Nephron progenitor cell (in vitro differentiated cells): ENCODE measurements around the gene TESK2.

Experiments used
- DNase-seq: peaks from one replicate; pipeline ENCODE4 v3.0.0; 2021
- H3K27ac Mint-ChIP-seq: 2 replicates; pipeline ENCODE4 v1.8.0; 2021; ENCODE audit warnings: mild to moderate bottlenecking, moderate library complexity, mixed read lengths
- H3K27me3 Mint-ChIP-seq: 2 replicates; pipeline ENCODE4 v1.8.0; 2021; ENCODE audit warnings: mild to moderate bottlenecking, low read depth, mixed read lengths; ENCODE audit not compliant: poor library complexity
- H3K36me3 Mint-ChIP-seq: 2 replicates; pipeline ENCODE4 v1.8.0; 2021; ENCODE audit warnings: low read depth, mixed read lengths
- H3K4me1 Mint-ChIP-seq: 2 replicates; pipeline ENCODE4 v1.8.0; 2021; ENCODE audit warnings: mixed read lengths
- H3K4me3 Mint-ChIP-seq: 2 replicates; pipeline ENCODE4 v1.8.0; 2021; ENCODE audit warnings: mild to moderate bottlenecking, moderate library complexity, mixed read lengths
- H3K9me3 Mint-ChIP-seq: 2 replicates; pipeline ENCODE4 v1.8.0; 2021; ENCODE audit warnings: mild to moderate bottlenecking, moderate library complexity, mixed read lengths
- TF ChIP-seq, protein P1 (sequence below): fragments of 200-600 bp; sonication (generic); IDR thresholded peaks from 2 replicates; pipeline ENCODE4 v1.5.0; 2021; ENCODE audit warnings: antibody characterized with exemption

TESK2 gene

DNA sequence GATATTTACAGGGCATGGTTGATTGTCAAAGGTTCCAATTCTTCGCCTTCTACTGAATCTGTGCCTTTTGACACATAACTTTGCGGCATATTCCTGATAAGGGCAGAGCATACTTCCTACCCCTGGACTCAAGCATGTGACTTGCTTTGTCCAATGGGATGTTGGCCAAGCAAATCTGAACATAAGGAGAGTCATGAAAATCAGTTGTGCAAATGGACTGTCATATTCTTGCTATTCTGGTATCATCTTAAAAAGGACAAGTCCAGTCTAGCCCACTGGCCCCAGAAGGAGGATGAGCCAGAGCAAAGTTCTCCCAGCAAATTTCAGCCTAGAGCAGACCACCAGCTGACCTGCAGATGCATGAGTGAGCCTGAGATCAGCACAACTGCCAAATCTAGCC lies 109.7 kb downstream of the TESK2 start:
- Mint-ChIP-seq H3K36me3 (peaks cover 4% of the 10 kb centered on the region), H3K4me1 (no peaks in the 10 kb centered on the region), H3K27ac (no peak overlapping the region), H3K27me3 (peaks cover 10% of the 10 kb centered on the region), H3K4me3 (no peak overlapping the region), H3K9me3 (no peaks in the 10 kb centered on the region)
- DNase-seq, result no peak
- TF ChIP-seq, protein P1, sequence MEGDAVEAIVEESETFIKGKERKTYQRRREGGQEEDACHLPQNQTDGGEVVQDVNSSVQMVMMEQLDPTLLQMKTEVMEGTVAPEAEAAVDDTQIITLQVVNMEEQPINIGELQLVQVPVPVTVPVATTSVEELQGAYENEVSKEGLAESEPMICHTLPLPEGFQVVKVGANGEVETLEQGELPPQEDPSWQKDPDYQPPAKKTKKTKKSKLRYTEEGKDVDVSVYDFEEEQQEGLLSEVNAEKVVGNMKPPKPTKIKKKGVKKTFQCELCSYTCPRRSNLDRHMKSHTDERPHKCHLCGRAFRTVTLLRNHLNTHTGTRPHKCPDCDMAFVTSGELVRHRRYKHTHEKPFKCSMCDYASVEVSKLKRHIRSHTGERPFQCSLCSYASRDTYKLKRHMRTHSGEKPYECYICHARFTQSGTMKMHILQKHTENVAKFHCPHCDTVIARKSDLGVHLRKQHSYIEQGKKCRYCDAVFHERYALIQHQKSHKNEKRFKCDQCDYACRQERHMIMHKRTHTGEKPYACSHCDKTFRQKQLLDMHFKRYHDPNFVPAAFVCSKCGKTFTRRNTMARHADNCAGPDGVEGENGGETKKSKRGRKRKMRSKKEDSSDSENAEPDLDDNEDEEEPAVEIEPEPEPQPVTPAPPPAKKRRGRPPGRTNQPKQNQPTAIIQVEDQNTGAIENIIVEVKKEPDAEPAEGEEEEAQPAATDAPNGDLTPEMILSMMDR, result no peak

DNA sequence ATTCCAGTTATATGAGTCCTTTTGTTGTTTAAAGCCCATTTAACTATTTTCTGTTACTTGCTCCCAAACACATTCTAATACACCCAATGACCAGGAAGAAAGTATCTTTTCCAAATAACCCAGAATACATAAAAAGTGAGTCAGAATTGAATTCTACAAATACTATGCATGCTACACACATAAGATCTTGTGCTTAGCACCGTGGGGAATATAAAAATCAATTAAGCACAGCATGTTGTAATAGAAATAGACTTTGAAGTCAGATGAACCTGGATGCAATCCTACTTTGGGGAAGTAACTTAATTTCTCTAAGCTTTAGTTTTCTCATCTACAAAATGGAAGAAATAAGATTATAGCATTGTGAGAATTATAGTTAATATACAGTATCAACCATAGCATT lies 110.2 kb downstream of the TESK2 start:
- DNase-seq, result no peak
- H3K4me3 Mint-ChIP-seq, result no peak overlapping the region
- no peaks in the 10 kb centered on the region for H3K9me3 Mint-ChIP-seq
- H3K27me3 Mint-ChIP-seq, result peaks cover 4% of the 10 kb centered on the region
- no peak overlapping the region for H3K27ac Mint-ChIP-seq
- no peaks in the 10 kb centered on the region for H3K4me1 Mint-ChIP-seq
- peaks cover 4% of the 10 kb centered on the region for H3K36me3 Mint-ChIP-seq
- TF ChIP-seq, protein P1, result no peak

DNA sequence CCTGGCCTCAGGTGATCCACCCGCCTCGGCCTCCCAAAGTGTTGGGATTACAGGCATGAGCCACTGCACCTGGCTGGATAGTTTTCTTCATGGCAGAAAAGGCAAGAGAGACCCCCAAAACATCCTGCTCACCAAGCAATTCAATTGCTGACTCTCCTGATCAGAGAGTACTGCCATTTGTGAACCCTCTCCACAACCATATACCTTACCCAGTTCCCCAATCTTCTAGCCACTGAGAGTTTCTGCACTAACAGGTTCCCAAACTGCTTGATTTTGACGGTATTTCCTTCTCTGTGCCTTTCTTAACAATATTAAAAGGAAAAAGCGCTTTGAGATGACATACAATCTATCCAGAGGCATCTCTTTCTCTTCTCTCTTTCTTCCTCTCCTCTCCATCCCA lies 110.8 kb downstream of the TESK2 start:
- peaks cover 4% of the 10 kb centered on the region for H3K36me3 Mint-ChIP-seq
- H3K4me3 Mint-ChIP-seq, result no peak overlapping the region
- H3K27ac Mint-ChIP-seq, result no peak overlapping the region
- H3K27me3 Mint-ChIP-seq, result peaks cover 6% of the 10 kb centered on the region
- no peaks in the 10 kb centered on the region for H3K4me1 Mint-ChIP-seq
- TF ChIP-seq, protein P1, result no peak
- DNase-seq, result no peak
- H3K9me3 Mint-ChIP-seq, result no peaks in the 10 kb centered on the region

DNA sequence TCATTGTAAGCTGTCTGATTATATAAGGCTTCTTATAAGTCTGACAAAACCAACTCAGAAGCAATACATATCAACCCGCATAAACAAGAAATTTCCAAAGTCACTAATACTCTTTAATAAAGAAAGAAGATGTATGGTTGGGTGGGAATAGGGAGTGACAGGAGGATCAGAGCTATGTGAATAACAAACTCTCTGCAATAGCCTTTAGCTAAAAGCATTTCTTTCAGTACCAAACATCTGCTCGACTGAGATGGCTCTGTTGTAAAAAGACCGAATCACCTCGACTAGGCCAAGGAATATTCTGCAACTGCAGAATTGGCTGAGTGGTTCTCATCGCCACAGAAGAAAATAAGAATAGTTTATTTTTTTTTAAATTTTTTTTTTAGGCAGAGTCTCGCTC lies 111.4 kb downstream of the TESK2 start:
- TF ChIP-seq, protein P1, result no peak
- H3K36me3 Mint-ChIP-seq, result peaks cover 4% of the 10 kb centered on the region
- no peak overlapping the region for H3K27ac Mint-ChIP-seq

DNA sequence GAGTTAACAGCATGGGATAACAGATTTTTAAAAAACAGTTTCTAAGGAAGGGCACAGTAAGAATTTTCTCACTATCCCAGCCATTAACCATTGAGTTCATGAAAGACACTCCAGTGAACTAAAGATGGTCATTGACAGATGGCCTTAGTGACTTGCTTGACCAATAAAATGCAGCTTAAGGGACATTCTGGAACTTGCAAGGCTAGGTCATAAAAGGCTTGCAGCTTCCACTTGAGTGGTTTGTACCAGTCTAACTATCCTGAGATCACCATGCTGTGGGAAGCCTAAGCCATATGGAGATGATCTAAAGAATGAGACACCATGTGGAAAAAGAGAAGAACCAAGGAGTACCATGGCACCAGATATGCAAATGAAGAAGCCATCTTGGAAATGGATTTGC lies 112.8 kb downstream of the TESK2 start:
- Mint-ChIP-seq H3K27ac (no peak overlapping the region), H3K4me3 (no peak overlapping the region), H3K9me3 (no peaks in the 10 kb centered on the region), H3K36me3 (peaks cover 4% of the 10 kb centered on the region), H3K4me1 (no peaks in the 10 kb centered on the region), H3K27me3 (peaks cover 16% of the 10 kb centered on the region)
- DNase-seq, result no peak
- TF ChIP-seq, protein P1, result no peak

More for the DNA sequence above, 111.4 kb downstream of the TESK2 start:
- Mint-ChIP-seq H3K4me1 (no peaks in the 10 kb centered on the region), H3K27me3 (peaks cover 9% of the 10 kb centered on the region), H3K9me3 (no peaks in the 10 kb centered on the region), H3K4me3 (no peak overlapping the region)
- DNase-seq, result no peak

DNA sequence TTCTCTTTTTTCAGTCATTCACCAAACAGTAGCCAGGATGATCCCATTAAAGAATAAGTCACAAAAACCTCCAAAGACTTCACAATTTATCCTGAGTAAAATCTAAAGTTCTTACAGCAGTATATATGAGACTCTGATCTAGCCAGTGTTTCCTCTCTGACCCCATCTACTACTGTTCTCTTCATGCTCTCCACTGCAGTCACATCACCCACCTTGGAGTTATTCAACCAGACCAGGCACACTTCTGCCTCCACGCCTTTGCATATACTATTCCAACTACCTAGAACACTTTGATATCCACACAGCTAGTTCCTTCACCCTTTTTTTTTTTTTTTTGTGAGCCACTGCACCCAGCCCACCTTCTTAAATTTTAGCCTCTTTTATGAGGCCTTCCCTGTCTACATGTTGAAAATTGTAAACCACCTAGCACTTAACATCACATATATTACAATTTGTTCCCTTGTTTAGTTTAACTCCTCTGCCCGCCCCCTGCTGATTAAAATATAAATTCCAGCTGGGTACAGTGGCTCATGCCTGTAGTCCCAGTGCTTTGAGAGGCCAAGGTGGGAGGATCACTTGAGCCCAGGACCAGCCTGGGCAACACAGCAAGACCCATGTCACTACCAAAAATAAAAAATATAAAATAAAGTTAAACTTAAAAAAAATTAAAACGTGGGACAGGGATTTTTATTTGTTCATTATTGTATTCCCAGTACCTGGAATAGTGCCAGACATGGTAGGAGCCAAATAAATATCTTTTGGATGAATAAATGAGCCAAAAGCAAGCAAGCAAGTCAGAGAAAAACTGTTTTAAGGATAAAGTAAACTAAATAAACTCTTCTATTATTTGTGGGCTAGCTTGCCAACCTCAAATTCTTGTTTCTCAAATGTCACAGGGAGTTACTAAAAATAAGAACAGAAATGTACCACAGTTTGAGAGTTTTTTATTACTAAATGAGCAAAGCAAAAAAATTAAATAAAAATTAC lies 115.6 kb downstream of the TESK2 start:
- H3K4me3 Mint-ChIP-seq, result no peak overlapping the region
- H3K9me3 Mint-ChIP-seq, result no peaks in the 10 kb centered on the region
- peak overlapping the region; percentile 7 for H3K27ac Mint-ChIP-seq
- peaks cover 4% of the 10 kb centered on the region for H3K36me3 Mint-ChIP-seq
- no peak for DNase-seq
- peaks cover 23% of the 10 kb centered on the region for H3K27me3 Mint-ChIP-seq
- H3K4me1 Mint-ChIP-seq, result no peaks in the 10 kb centered on the region
- TF ChIP-seq, protein P1, result no peak
